ENCODE data around the gene CAPN9. TPM values are rescaled to one million over a fixed set of nuclear protein-coding genes. Genes with fewer than 3 reads are reported as not detected.

Gene CAPN9
- total RNA-seq, 1 donor from 2014 or later = 0.19 TPM

DNA sequence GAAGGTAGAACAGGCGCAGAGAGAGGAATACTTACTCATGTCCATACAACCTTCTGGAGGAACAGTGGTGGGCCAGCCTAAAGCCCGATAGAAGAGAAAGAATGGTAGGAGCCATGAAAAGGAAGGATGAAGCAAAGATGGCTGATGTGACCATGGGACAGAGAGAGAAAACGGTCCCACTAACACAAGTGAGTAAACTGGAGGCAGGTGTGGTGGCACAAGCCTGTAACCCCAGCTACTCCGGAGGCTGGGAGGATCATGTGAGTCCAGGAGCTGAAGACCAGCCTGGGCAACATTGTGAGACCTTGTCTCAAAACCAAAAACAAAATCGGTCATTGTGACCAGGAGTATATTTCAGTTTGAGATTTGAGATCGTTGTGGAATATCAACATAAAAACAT lies 71.7 kb downstream of the CAPN9 start:
- DNase-seq (ENCODE audit: low spot score) = no peak
- Histone ChIP-seq H3K36me3 (no peaks in the 10 kb centered on the region), H3K27me3 (no peaks in the 10 kb centered on the region), H3K79me2 (ENCODE audit: low read depth) (no peaks in the 10 kb centered on the region), H3K4me2 (no peak overlapping the region), H3K9ac (no peak overlapping the region), H4K20me1 (ENCODE audit: low read depth) (no peaks in the 10 kb centered on the region), H3K4me3 (no peak overlapping the region), H3K4me1 (no peaks in the 10 kb centered on the region), H3K9me3 (ENCODE audit: low read depth) (no peaks in the 10 kb centered on the region), H3F3A (ENCODE audit: low read depth) (no peaks in the 10 kb centered on the region), H2AFZ (replicated peaks) (no peak overlapping the region), H3K27ac (no peak overlapping the region)
- TF ChIP-seq EZH2 (IDR thresholded peaks at IDR 0.05) (no peak), EZH2phosphoT487 (IDR thresholded peaks at IDR 0.05) (no peak)
- Mint-ChIP-seq H3K4me3 (no peak overlapping the region), H3K4me1 (peaks cover 13% of the 10 kb centered on the region), H3K9me3 (no peaks in the 10 kb centered on the region), H3K27ac (peak overlapping the region; percentile 22), H3K36me3 (no peaks in the 10 kb centered on the region), H3K27me3 (ENCODE audit: insufficient read depth, low read depth) (peaks cover 13% of the 10 kb centered on the region)

DNA sequence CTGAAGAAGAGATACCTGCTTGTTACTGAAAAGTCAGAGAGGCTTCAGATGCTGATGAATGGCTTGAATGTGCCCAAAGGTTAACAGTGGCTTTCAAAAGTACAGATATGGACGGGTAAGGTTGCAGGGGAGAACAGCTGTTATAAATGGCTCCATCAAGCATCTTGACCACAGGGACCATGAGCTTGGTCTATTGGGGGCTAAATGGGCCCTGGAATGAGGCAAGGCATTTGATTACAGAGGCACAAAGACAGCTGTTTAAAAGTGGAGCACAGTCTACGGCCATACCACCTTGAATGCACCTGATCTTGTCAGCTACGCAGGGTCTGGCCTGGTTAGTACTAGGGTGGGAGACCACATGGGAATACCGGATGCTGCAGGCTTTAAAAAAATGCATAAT lies 72.8 kb downstream of the CAPN9 start:
- Histone ChIP-seq H3K9me3 (ENCODE audit: low read depth) (no peaks in the 10 kb centered on the region), H3K79me2 (ENCODE audit: low read depth) (no peaks in the 10 kb centered on the region), H3K4me2 (no peak overlapping the region), H2AFZ (replicated peaks) (no peak overlapping the region), H3K4me3 (no peak overlapping the region), H3K27me3 (no peaks in the 10 kb centered on the region), H3K4me1 (no peaks in the 10 kb centered on the region), H3K36me3 (no peaks in the 10 kb centered on the region), H3K9ac (no peak overlapping the region), H4K20me1 (ENCODE audit: low read depth) (no peaks in the 10 kb centered on the region), H3K27ac (no peak overlapping the region), H3F3A (ENCODE audit: low read depth) (no peaks in the 10 kb centered on the region)
- no peaks in the 10 kb centered on the region for H3K9me3 Mint-ChIP-seq
- peaks cover 13% of the 10 kb centered on the region for H3K27me3 Mint-ChIP-seq (ENCODE audit: insufficient read depth, low read depth)
- TF ChIP-seq EZH2phosphoT487 (IDR thresholded peaks at IDR 0.05) = no peak
- no peak for TF ChIP-seq EZH2 (IDR thresholded peaks at IDR 0.05)
- TF ChIP-seq, protein P1, sequence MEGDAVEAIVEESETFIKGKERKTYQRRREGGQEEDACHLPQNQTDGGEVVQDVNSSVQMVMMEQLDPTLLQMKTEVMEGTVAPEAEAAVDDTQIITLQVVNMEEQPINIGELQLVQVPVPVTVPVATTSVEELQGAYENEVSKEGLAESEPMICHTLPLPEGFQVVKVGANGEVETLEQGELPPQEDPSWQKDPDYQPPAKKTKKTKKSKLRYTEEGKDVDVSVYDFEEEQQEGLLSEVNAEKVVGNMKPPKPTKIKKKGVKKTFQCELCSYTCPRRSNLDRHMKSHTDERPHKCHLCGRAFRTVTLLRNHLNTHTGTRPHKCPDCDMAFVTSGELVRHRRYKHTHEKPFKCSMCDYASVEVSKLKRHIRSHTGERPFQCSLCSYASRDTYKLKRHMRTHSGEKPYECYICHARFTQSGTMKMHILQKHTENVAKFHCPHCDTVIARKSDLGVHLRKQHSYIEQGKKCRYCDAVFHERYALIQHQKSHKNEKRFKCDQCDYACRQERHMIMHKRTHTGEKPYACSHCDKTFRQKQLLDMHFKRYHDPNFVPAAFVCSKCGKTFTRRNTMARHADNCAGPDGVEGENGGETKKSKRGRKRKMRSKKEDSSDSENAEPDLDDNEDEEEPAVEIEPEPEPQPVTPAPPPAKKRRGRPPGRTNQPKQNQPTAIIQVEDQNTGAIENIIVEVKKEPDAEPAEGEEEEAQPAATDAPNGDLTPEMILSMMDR (IDR thresholded peaks at IDR 0.05) = no peak
- no peak overlapping the region for H3K27ac Mint-ChIP-seq
- H3K4me3 Mint-ChIP-seq = no peak overlapping the region
- no peaks in the 10 kb centered on the region for H3K36me3 Mint-ChIP-seq
- peaks cover 13% of the 10 kb centered on the region for H3K4me1 Mint-ChIP-seq
- DNase-seq (ENCODE audit: low spot score) = no peak

DNA sequence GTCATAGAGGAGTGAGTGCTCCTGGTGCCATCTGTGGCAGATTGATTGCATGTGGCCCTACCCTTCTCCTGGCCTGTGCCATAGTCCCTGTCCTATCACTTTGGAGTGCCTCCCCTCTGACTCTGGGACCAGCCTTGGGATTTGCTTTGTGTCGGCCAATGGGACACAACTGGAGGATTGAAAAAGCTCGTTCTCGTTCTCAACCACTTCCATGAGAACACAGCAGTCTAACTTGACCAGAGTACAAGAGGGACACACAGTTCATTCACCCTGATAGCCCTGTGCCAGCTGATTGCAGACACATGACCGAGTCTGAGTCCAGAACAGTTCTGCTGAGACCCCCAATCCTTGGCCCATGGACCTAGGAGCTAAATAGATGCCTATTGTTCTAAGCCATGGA lies 73.4 kb downstream of the CAPN9 start:
- TF ChIP-seq EZH2phosphoT487 (IDR thresholded peaks at IDR 0.05) (no peak), EZH2 (IDR thresholded peaks at IDR 0.05) (no peak)
- TF ChIP-seq, protein P1 (IDR thresholded peaks at IDR 0.05) = no peak
- no peaks in the 10 kb centered on the region for H4K20me1 ChIP-seq (ENCODE audit: low read depth)
- H3K27ac ChIP-seq = no peak overlapping the region
- H3K9me3 ChIP-seq (ENCODE audit: low read depth) = no peaks in the 10 kb centered on the region
- H2AFZ ChIP-seq (replicated peaks) = no peak overlapping the region
- peaks cover 15% of the 10 kb centered on the region for H3K4me1 Mint-ChIP-seq
- no peak overlapping the region for H3K4me3 ChIP-seq
- H3K9ac ChIP-seq = no peak overlapping the region
- H3K79me2 ChIP-seq (ENCODE audit: low read depth) = no peaks in the 10 kb centered on the region
- no peak overlapping the region for H3K4me3 Mint-ChIP-seq
- no peak overlapping the region for H3K4me2 ChIP-seq
- peaks cover 13% of the 10 kb centered on the region for H3K27me3 Mint-ChIP-seq (ENCODE audit: insufficient read depth, low read depth)
- no peak for DNase-seq (ENCODE audit: low spot score)
- H3F3A ChIP-seq (ENCODE audit: low read depth) = no peaks in the 10 kb centered on the region
- H3K36me3 Mint-ChIP-seq = no peaks in the 10 kb centered on the region
- no peaks in the 10 kb centered on the region for H3K27me3 ChIP-seq
- H3K4me1 ChIP-seq = no peaks in the 10 kb centered on the region
- H3K27ac Mint-ChIP-seq = no peak overlapping the region
- H3K36me3 ChIP-seq = no peaks in the 10 kb centered on the region
- H3K9me3 Mint-ChIP-seq = no peaks in the 10 kb centered on the region

DNA sequence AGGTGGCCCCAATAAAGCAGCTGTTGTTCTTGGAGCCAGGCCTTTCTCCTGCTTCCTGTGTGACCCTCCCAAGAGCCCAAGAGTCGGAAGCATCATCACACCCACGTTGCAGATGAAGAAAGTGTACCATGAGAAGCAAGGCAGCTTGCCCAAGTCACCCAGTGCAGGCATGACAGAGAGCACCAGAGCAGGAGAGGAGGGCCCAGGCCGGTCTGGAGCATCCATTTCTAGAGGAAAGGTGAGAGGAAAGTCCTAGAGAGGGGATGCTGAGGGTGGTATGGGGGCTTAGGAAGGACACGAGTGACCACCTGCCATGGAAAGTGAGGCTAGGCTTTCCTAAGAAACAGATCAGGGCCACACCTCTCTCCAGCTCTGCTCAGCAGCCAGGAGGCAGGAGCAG lies 74.2 kb downstream of the CAPN9 start:
- H3K36me3 Mint-ChIP-seq = no peaks in the 10 kb centered on the region
- no peaks in the 10 kb centered on the region for H3K4me1 ChIP-seq
- H3K27me3 Mint-ChIP-seq (ENCODE audit: insufficient read depth, low read depth) = peaks cover 13% of the 10 kb centered on the region
- no peaks in the 10 kb centered on the region for H3K36me3 ChIP-seq
- no peak overlapping the region for H3K4me3 Mint-ChIP-seq
- H3F3A ChIP-seq (ENCODE audit: low read depth) = no peaks in the 10 kb centered on the region
- peak overlapping the region; percentile 77 for H3K27ac Mint-ChIP-seq
- no peak overlapping the region for H2AFZ ChIP-seq (replicated peaks)
- H3K27me3 ChIP-seq = no peaks in the 10 kb centered on the region
- no peaks in the 10 kb centered on the region for H3K79me2 ChIP-seq (ENCODE audit: low read depth)
- H3K27ac ChIP-seq = no peak overlapping the region
- H3K4me2 ChIP-seq = no peak overlapping the region
- no peaks in the 10 kb centered on the region for H3K9me3 ChIP-seq (ENCODE audit: low read depth)
- TF ChIP-seq EZH2phosphoT487 (IDR thresholded peaks at IDR 0.05) = no peak
- no peak for TF ChIP-seq EZH2 (IDR thresholded peaks at IDR 0.05)
- TF ChIP-seq, protein P1 (IDR thresholded peaks at IDR 0.05) = no peak
- no peak for DNase-seq (ENCODE audit: low spot score)
- no peaks in the 10 kb centered on the region for H4K20me1 ChIP-seq (ENCODE audit: low read depth)
- H3K9me3 Mint-ChIP-seq = no peaks in the 10 kb centered on the region
- H3K9ac ChIP-seq = no peak overlapping the region
- H3K4me3 ChIP-seq = no peak overlapping the region
- peaks cover 22% of the 10 kb centered on the region for H3K4me1 Mint-ChIP-seq

Measured in neural progenitor cell (in vitro differentiated cells).